BJ (cell line): ENCODE measurements around the gene RAPGEF5. TPM values are rescaled to one million over a fixed set of nuclear protein-coding genes. Genes with fewer than 3 reads are reported as not detected.

ENCODE experiments used
- CTCF ChIA-PET: fragments of 350-600 bp; formaldehyde crosslinking; extraction: SDS; loops from one replicate; lab custom pipeline; 2021; ENCODE audit warnings: antibody characterized with exemption, inconsistent platforms; lab: Yijun Ruan, JAX
- POLR2A ChIA-PET: fragments of 300-600 bp; sonication (Branson Sonifier 250); formaldehyde crosslinking; extraction: SDS; loops from one replicate; lab custom pipeline; 2021; ENCODE audit warnings: antibody characterized with exemption; lab: Charles Lee
- DNase-seq: peaks from one replicate; pipeline ENCODE4 v3.0.0-alpha.2; 2011; ENCODE audit warnings: low read depth
- H3K27me3 ChIP-seq: 2 replicates; pipeline ENCODE4 v1.6.0; 2011; ENCODE audit warnings: low read length; ENCODE audit not compliant: control insufficient read depth, insufficient read depth
- H3K36me3 ChIP-seq: 2 replicates; pipeline ENCODE4 v1.5.1; 2011; ENCODE audit warnings: low read length; ENCODE audit not compliant: control insufficient read depth, insufficient read depth
- H3K4me3 ChIP-seq: 2 replicates; pipeline ENCODE4 v1.5.1; 2011; ENCODE audit warnings: low read depth, mild to moderate bottlenecking, control low read depth, low read length
- CTCF ChIP-seq: IDR thresholded peaks from 2 replicates; pipeline ENCODE4 v1.5.1; 2011; ENCODE audit warnings: low read depth, mild to moderate bottlenecking, control low read depth, inconsistent platforms, low read length, moderate library complexity; ENCODE audit not compliant: insufficient read depth
- polyA plus RNA-seq: library from polyadenylated mRNA; depleted of rRNA; stranded (reverse); fragments of >200 nt; gene quantifications from 2 replicates; pipeline ENCODE4 v1.2.3, GENCODE V29; 2011

The RAPGEF5 gene
- polyA plus RNA-seq, 1 experiment, result not detected

GRCh38 chr7:22387583-22387982, 30.6 kb upstream of the RAPGEF5 start:
- Histone ChIP-seq H3K36me3 (no peaks in the 10 kb centered on the region), H3K4me3 (no peak overlapping the region), H3K27me3 (peaks cover 1% of the 10 kb centered on the region; the same call in 1 of the 2 replicates)
- no peak for DNase-seq
- ChIA-PET CTCF (no interaction called here), POLR2A (no interaction called here)
- no peak for TF ChIP-seq CTCF

- CTCF ChIA-PET, result no interaction called here
- TF ChIP-seq CTCF, result no peak
- Histone ChIP-seq H3K36me3 (no peaks in the 10 kb centered on the region), H3K27me3 (peaks cover 2% of the 10 kb centered on the region; the same call in 1 of the 2 replicates), H3K4me3 (no peak overlapping the region)
- POLR2A ChIA-PET, result no interaction called here
- no peak for DNase-seq
These were observed 29.9 kb upstream of the RAPGEF5 start for GRCh38 chr7:22386865-22387264.

GRCh38 chr7:22386206-22386858, 29.4 kb upstream of the RAPGEF5 start:
- no peak for TF ChIP-seq CTCF
- POLR2A ChIA-PET, result no interaction called here
- no peak overlapping the region for H3K4me3 ChIP-seq
- no peak for DNase-seq
- CTCF ChIA-PET, result no interaction called here
- no peaks in the 10 kb centered on the region for H3K36me3 ChIP-seq
- H3K27me3 ChIP-seq, result peaks cover 2% of the 10 kb centered on the region; the same call in 1 of the 2 replicates

DNA sequence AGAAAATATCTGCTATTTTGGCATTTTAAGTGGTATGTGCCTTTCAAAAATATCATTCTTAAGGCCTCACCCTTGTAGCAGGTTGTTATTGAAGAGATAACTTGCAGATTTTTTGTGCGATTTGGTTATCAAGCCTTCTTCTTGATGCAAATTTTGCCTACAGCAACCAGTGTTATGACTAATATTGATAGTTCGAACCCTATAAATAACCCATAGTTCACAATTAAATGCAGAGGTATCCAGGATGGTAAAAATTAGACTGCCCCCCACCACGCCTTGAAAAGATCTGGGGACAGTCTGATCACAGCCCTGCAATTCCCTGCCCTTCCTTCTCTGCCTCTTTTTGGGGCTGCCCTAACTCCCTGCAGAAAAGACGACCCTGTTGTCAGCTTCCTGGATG, 28.4 kb upstream of the RAPGEF5 start:
- Histone ChIP-seq H3K27me3 (peaks cover 2% of the 10 kb centered on the region; the same call in 1 of the 2 replicates), H3K36me3 (no peaks in the 10 kb centered on the region), H3K4me3 (no peak overlapping the region)
- DNase-seq, result no peak
- TF ChIP-seq CTCF, result no peak
- CTCF ChIA-PET, result no interaction called here
- POLR2A ChIA-PET, result no interaction called here

DNA sequence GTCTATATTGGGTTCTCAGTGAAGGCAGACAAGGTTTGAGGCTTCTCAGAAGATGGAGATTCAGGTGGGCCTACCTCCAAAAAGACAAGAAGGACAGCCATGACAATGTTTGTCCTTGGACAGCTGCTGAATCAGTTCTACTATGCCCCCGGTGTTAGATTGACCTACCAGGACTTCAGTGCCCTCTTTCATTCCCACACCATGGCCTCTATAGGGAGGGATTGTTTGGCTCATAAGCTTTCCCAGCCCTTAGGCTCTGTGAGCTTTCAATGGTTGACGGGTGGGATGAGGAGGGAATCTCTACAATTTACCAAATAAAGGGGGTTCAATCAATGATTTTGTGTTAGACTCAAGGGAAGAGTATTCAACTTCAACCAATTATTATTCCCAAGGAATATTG, 23.4 kb upstream of the RAPGEF5 start:
- ChIA-PET CTCF (no interaction called here), POLR2A (no interaction called here)
- no peak for TF ChIP-seq CTCF
- H3K27me3 ChIP-seq, result peaks cover 2% of the 10 kb centered on the region; the same call in 1 of the 2 replicates
- DNase-seq, result no peak
- H3K4me3 ChIP-seq, result no peak overlapping the region
- H3K36me3 ChIP-seq, result no peaks in the 10 kb centered on the region
